Esophagus muscularis mucosa (tissue), 4 donors: ENCODE data around the gene ATP1B4. TPM values are rescaled to one million over a fixed set of nuclear protein-coding genes. Genes with fewer than 3 reads are reported as not detected.

Experiments used
- DNase-seq: peaks from one replicate; pipeline ENCODE4 v3.0.0-alpha.2; 2017; ENCODE audit errors: extremely low spot score
- H3K27ac ChIP-seq, 4 donors: fragments of 200-600 bp; sonication (generic); replicated peaks in 1 of 4; 1 replicate in 3 of 4; 2 replicates in 1 of 4; pipeline ENCODE4 v1.5.1; 2016 to 2019; ENCODE audit warnings: mild to moderate bottlenecking in 1 of 4
- H3K27me3 ChIP-seq, 4 donors: fragments of 200-600 bp; sonication (generic); one replicate each; pipeline versions ENCODE4 v1.5.1 to v1.6.0; 2016 to 2019
- H3K36me3 ChIP-seq, 4 donors: fragments of 200-600 bp; sonication (generic); one replicate each; pipeline ENCODE4 v1.5.1; 2016 to 2019
- H3K4me1 ChIP-seq, 4 donors: fragments of 200-600 bp; sonication (generic); one replicate each; pipeline ENCODE4 v1.5.1; 2016 to 2019
- H3K4me3 ChIP-seq, 4 donors: fragments of 200-600 bp; sonication (generic); 1 replicate in 2 of 4; 2 replicates in 2 of 4; pipeline ENCODE4 v1.5.1; 2016 to 2019; ENCODE audit warnings: mild to moderate bottlenecking in 4 of 4, moderate library complexity in 1 of 4
- H3K9me3 ChIP-seq, 4 donors: fragments of 200-600 bp; sonication (generic); 1 replicate in 3 of 4; 2 replicates in 1 of 4; pipeline ENCODE4 v1.5.1; 2016 to 2019
- CTCF ChIP-seq, 3 experiments: fragments of 200-600 bp in 2 of 3; fragments of 450-650 bp in 1 of 3; sonication (generic) in 2 of 3; IDR thresholded peaks; one replicate each; pipeline ENCODE4 v1.5.1; 2017 to 2019; ENCODE audit warnings: antibody characterized with exemption in 3 of 3, mild to moderate bottlenecking in 2 of 3, moderate library complexity in 1 of 3
- EP300 ChIP-seq: sonication (generic); formaldehyde crosslinking; IDR thresholded peaks from one replicate; pipeline ENCODE4 v1.6.1; 2017; ENCODE audit warnings: antibody characterized with exemption
- POLR2A ChIP-seq: fragments of 450-650 bp; IDR thresholded peaks from one replicate; pipeline ENCODE4 v1.6.1; 2017; ENCODE audit warnings: antibody characterized with exemption, moderate library complexity, mild to moderate bottlenecking, low read depth
- POLR2AphosphoS5 ChIP-seq, 2 donors: sonication (generic); formaldehyde crosslinking; IDR thresholded peaks; one replicate each; pipeline ENCODE4 v1.6.1; 2017; ENCODE audit warnings: antibody characterized with exemption in 2 of 2
- WGBS: methylation state at CpG from one replicate; pipeline ENCODE4 v1.1.5; 2018; 5-methylcytosine and 5-hydroxymethylcytosine counted together
- intact Hi-C: fragments of 100-400 bp; cut with DNase I; formaldehyde crosslinking; loops from one replicate; pipeline ENCODE4 v1.15.1; 2023
- total RNA-seq, 4 donors: library from RNA; depleted of rRNA; stranded (reverse); fragments of >200 nt; gene quantifications; one replicate each; pipeline versions ENCODE4 v1.1.0 to v1.2.1, GENCODE V29; 2016

Gene ATP1B4
- total RNA-seq, 4 donors from 2014 or later = not detected

- Histone ChIP-seq H3K27me3 (no peaks in the 10 kb centered on the region), H3K27ac (no peak overlapping the region), H3K4me3 (no peak overlapping the region), H3K36me3 (no peaks in the 10 kb centered on the region), H3K9me3 (peaks cover 0 to 11% (median 0%) of the 10 kb centered on the region in 4 donors), H3K4me1 (no peaks in the 10 kb centered on the region)
- 82% methylated on average over 2 of the region's 2 CpGs for WGBS
- no peak for DNase-seq
- TF ChIP-seq CTCF (IDR thresholded peaks at IDR 0.05) = no peak
- no peak for TF ChIP-seq POLR2A
- TF ChIP-seq EP300 = no peak
- no peak for TF ChIP-seq POLR2AphosphoS5 (IDR thresholded peaks at IDR 0.05)
- intact Hi-C loops = no loop called here
Observed at GRCh38 chrX:120331116-120331515, 30.8 kb upstream of the ATP1B4 start.

GRCh38 chrX:120332394-120332793, 29.5 kb upstream of the ATP1B4 start:
- WGBS = 65% methylated on average over 1 of the region's 1 CpG
- Histone ChIP-seq H3K36me3 (no peaks in the 10 kb centered on the region), H3K9me3 (peaks cover 0 to 22% (median 5%) of the 10 kb centered on the region in 4 donors), H3K4me1 (no peaks in the 10 kb centered on the region), H3K27ac (no peak overlapping the region), H3K4me3 (no peak overlapping the region), H3K27me3 (no peaks in the 10 kb centered on the region)
- DNase-seq = no peak
- no peak for TF ChIP-seq POLR2A
- TF ChIP-seq POLR2AphosphoS5 (IDR thresholded peaks at IDR 0.05) = no peak
- no peak for TF ChIP-seq CTCF (IDR thresholded peaks at IDR 0.05)
- TF ChIP-seq EP300 = no peak
- intact Hi-C loops = no loop called here

- 20% methylated on average over 2 of the region's 2 CpGs for WGBS
- intact Hi-C loops = no loop called here
- Histone ChIP-seq H3K4me1 (no peaks in the 10 kb centered on the region), H3K36me3 (no peaks in the 10 kb centered on the region), H3K4me3 (no peak overlapping the region), H3K9me3 (peaks cover 0 to 38% (median 5%) of the 10 kb centered on the region in 4 donors), H3K27me3 (no peaks in the 10 kb centered on the region), H3K27ac (no peak overlapping the region)
- TF ChIP-seq POLR2AphosphoS5 (IDR thresholded peaks at IDR 0.05) (no peak), POLR2A (no peak), CTCF (IDR thresholded peaks at IDR 0.05) (no peak), EP300 (no peak)
- DNase-seq = no peak
Observed at GRCh38 chrX:120334151-120334550, 27.7 kb upstream of the ATP1B4 start.

- no peaks in the 10 kb centered on the region for H3K27me3 ChIP-seq
- H3K36me3 ChIP-seq = no peaks in the 10 kb centered on the region
- H3K4me1 ChIP-seq = no peaks in the 10 kb centered on the region
- H3K27ac ChIP-seq = no peak overlapping the region
- TF ChIP-seq EP300 (no peak), POLR2AphosphoS5 (IDR thresholded peaks at IDR 0.05) (no peak), POLR2A (no peak), CTCF (IDR thresholded peaks at IDR 0.05) (no peak)
- H3K4me3 ChIP-seq = no peak overlapping the region
- peaks cover 0 to 42% (median 5%) of the 10 kb centered on the region in 4 donors for H3K9me3 ChIP-seq
- intact Hi-C loops = no loop called here
- 85% methylated on average over 1 of the region's 1 CpG for WGBS
- no peak for DNase-seq
Observed at GRCh38 chrX:120334603-120335002, 27.3 kb upstream of the ATP1B4 start.

- intact Hi-C loops = no loop called here
- TF ChIP-seq POLR2AphosphoS5 (IDR thresholded peaks at IDR 0.05) (no peak), EP300 (no peak), POLR2A (no peak), CTCF (IDR thresholded peaks at IDR 0.05) (no peak)
- DNase-seq = no peak
- no peak overlapping the region for H3K27ac ChIP-seq
- no peak overlapping the region for H3K4me3 ChIP-seq
- no peaks in the 10 kb centered on the region for H3K4me1 ChIP-seq
- WGBS = 48% methylated on average over 2 of the region's 2 CpGs
- peaks cover 0 to 47% (median 5%) of the 10 kb centered on the region in 4 donors for H3K9me3 ChIP-seq
- H3K36me3 ChIP-seq = no peaks in the 10 kb centered on the region
- no peaks in the 10 kb centered on the region for H3K27me3 ChIP-seq
Observed at GRCh38 chrX:120335289-120335688, 26.6 kb upstream of the ATP1B4 start.
